Stimulated activated CD8-positive, alpha-beta memory T cell treated with anti-CD3 and anti-CD28 coated beads, Interleukin-2, amount 100 ng/mL, for 1 hour (primary cell): ENCODE results near the gene TOMM6.
"Not testable (repeated sequence)": the region's sequence is repeated elsewhere in the genome, so short reads cannot be mapped to it uniquely, and the experiment has no call there.

Experiments used
- DNase-seq, 2 donors: peaks; one replicate each; pipeline ENCODE4 v3.0.0-alpha.2; 2020; ENCODE audit warnings: low read depth in 2 of 2

The TOMM6 gene

GRCh38 chr6:41785254-41785653 is 2.2 kb upstream of the TOMM6 start:
- no peak for DNase-seq

- no peak for DNase-seq
Observed at GRCh38 chr6:41785689-41786450, 1.6 kb upstream of the TOMM6 start.

GRCh38 chr6:41786451-41787218 is 859 bp upstream of the TOMM6 start:
- peak; percentile 76 to 82 for DNase-seq

GRCh38 chr6:41789390-41789724 is 1.9 kb downstream of the TOMM6 start:
- no peak for DNase-seq

- no peak for DNase-seq
Observed at GRCh38 chr6:41790045-41790444, 2.6 kb downstream of the TOMM6 start.

- no peak for DNase-seq
Observed at GRCh38 chr6:41791305-41791704, 3.8 kb downstream of the TOMM6 start.

- no peak for DNase-seq
Observed at GRCh38 chr6:41791984-41792383, 4.5 kb downstream of the TOMM6 start.

- no peak for DNase-seq
Observed at GRCh38 chr6:41796474-41796873, 9.0 kb downstream of the TOMM6 start.

- DNase-seq: no peak
Observed at GRCh38 chr6:41798901-41799558, 11.5 kb downstream of the TOMM6 start.

- no peak for DNase-seq
Observed at GRCh38 chr6:41799559-41799911, 12.0 kb downstream of the TOMM6 start.

- DNase-seq: no peak
Observed at GRCh38 chr6:41801380-41801779, 13.9 kb downstream of the TOMM6 start.

GRCh38 chr6:41805830-41806774 is 18.6 kb downstream of the TOMM6 start:
- DNase-seq: no peak

- no peak for DNase-seq
Observed at GRCh38 chr6:41811095-41811494, 23.6 kb downstream of the TOMM6 start.

GRCh38 chr6:41811946-41812345 is 24.5 kb downstream of the TOMM6 start:
- DNase-seq: not testable (repeated sequence)

GRCh38 chr6:41813469-41813868 is 26.0 kb downstream of the TOMM6 start:
- DNase-seq: no peak

- DNase-seq: no peak
Observed at GRCh38 chr6:41813956-41814355, 26.5 kb downstream of the TOMM6 start.

GRCh38 chr6:41814629-41815028 is 27.1 kb downstream of the TOMM6 start:
- DNase-seq: no peak

- no peak for DNase-seq
Observed at GRCh38 chr6:41815587-41815986, 28.1 kb downstream of the TOMM6 start.

- no peak for DNase-seq
Observed at GRCh38 chr6:41818271-41819054, 31.0 kb downstream of the TOMM6 start.

GRCh38 chr6:41821266-41821665 is 33.8 kb downstream of the TOMM6 start:
- no peak for DNase-seq

GRCh38 chr6:41822021-41822420 is 34.5 kb downstream of the TOMM6 start:
- no peak for DNase-seq
